ENCODE data around the gene HTD2. TPM values are rescaled to one million over a fixed set of nuclear protein-coding genes. Genes with fewer than 3 reads are reported as not detected.
"Not testable (repeated sequence)": the region's sequence is repeated elsewhere in the genome, so short reads cannot be mapped to it uniquely, and the experiment has no call there.

Gene HTD2
- total RNA-seq, 1 donor from 2014 or later = 10.6 TPM

- peak; percentile 82 for DNase-seq (ENCODE audit: low spot score)
Measured at GRCh38 chr3:58332575-58333188, 26.4 kb downstream of the HTD2 start, which contains the start of gene PXK. PXK (plus strand) TSS chr3:58332892; CDS start chr3:58332989, 97 bp downstream.

GRCh38 chr3:58333206-58334012 is 27.1 kb downstream of the HTD2 start:
- DNase-seq (ENCODE audit: low spot score) = no peak

GRCh38 chr3:58334013-58334321 is 27.6 kb downstream of the HTD2 start:
- DNase-seq (ENCODE audit: low spot score) = no peak

GRCh38 chr3:58334506-58334884 is 28.2 kb downstream of the HTD2 start:
- no peak for DNase-seq (ENCODE audit: low spot score)

GRCh38 chr3:58335652-58335947 is 29.3 kb downstream of the HTD2 start:
- DNase-seq (ENCODE audit: low spot score) = no peak

GRCh38 chr3:58336135-58336882 is 30.0 kb downstream of the HTD2 start:
- DNase-seq (ENCODE audit: low spot score) = no peak

GRCh38 chr3:58337190-58337589 is 30.9 kb downstream of the HTD2 start:
- DNase-seq (ENCODE audit: low spot score) = no peak

GRCh38 chr3:58339146-58339545 is 32.8 kb downstream of the HTD2 start:
- DNase-seq (ENCODE audit: low spot score) = not testable (repeated sequence)

GRCh38 chr3:58340594-58341244 is 34.4 kb downstream of the HTD2 start:
- DNase-seq (ENCODE audit: low spot score) = no peak

- no peak for DNase-seq (ENCODE audit: low spot score)
Measured at GRCh38 chr3:58341376-58341775, 35.1 kb downstream of the HTD2 start.

- peak; percentile 46 for DNase-seq (ENCODE audit: low spot score)
Measured at GRCh38 chr3:58342676-58343075, 36.4 kb downstream of the HTD2 start.

- DNase-seq (ENCODE audit: low spot score) = no peak
Measured at GRCh38 chr3:58345457-58345856, 39.1 kb downstream of the HTD2 start.

GRCh38 chr3:58346368-58346767 is 40.0 kb downstream of the HTD2 start:
- DNase-seq (ENCODE audit: low spot score) = no peak

- no peak for DNase-seq (ENCODE audit: low spot score)
Measured at GRCh38 chr3:58347984-58348383, 41.7 kb downstream of the HTD2 start.

- no peak for DNase-seq (ENCODE audit: low spot score)
Measured at GRCh38 chr3:58349792-58350626, 43.7 kb downstream of the HTD2 start.

- DNase-seq (ENCODE audit: low spot score) = no peak
Measured at GRCh38 chr3:58350627-58351013, 44.3 kb downstream of the HTD2 start.

GRCh38 chr3:58351920-58352319 is 45.6 kb downstream of the HTD2 start:
- DNase-seq (ENCODE audit: low spot score) = no peak

GRCh38 chr3:58352626-58353025 is 46.3 kb downstream of the HTD2 start:
- no peak for DNase-seq (ENCODE audit: low spot score)

GRCh38 chr3:58353722-58354553 is 47.6 kb downstream of the HTD2 start:
- DNase-seq (ENCODE audit: low spot score) = no peak

- DNase-seq (ENCODE audit: low spot score) = no peak
Measured at GRCh38 chr3:58355179-58355578, 48.9 kb downstream of the HTD2 start.

GRCh38 chr3:58356054-58356453 is 49.7 kb downstream of the HTD2 start:
- no peak for DNase-seq (ENCODE audit: low spot score)
